Activated T-helper 9 cell treated with anti-CD3 and anti-CD28 coated beads, Interleukin-2, amount 50 U/mL, for 16 hours (primary cell): ENCODE measurements around the gene ARHGEF7.

Source experiments
- DNase-seq: peaks from one replicate; pipeline ENCODE4 v3.0.0-alpha.2; 2020; ENCODE audit warnings: low read depth

The ARHGEF7 gene

DNA sequence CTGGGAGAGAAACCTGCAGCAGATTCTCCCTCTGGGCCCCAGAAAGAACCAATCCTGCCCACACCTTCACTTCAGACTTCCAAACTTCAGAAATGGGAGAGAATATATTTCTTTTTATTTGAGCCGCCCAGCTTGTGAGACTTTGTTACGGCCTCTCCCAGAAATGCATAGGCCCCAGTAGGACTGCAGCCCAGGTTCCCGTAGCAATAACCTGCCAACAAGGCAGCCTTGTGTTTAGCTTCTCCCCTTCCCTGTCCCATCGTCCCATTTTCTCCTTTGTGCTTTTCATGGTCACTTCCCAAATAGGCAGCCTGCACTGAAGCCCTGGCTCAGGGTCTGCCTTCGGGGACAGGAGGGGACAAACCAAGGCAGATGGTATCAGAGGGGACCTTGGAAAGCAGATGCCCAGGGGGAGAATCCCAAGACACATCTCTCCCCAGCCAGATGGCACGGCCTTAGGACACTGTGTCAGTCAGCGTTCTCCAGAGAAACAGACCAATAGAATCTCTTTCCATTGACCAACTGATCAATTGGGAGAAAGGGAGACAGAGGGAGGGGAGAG lies 3.7 kb upstream of the ARHGEF7 start:
- no peak for DNase-seq

DNA sequence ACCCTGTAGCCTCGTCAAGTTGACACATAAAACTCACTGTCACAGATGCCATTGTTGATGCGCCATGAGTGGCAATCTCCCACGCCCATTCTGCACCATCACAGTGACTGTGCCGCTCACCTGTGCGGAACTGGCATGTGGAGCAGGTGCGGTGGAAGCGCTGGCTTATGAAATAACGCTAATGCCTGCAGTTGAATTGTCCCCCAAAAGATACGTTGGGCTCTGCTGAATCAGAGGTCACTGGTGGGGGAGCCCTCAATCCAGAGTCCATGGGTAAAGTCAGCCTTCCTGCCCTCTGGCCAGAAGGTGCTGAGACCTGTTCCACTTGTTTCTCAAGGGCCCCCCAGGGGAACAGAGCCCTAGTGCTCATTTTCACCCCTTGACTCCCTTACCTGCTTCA lies 2.9 kb upstream of the ARHGEF7 start:
- DNase-seq: no peak

DNA sequence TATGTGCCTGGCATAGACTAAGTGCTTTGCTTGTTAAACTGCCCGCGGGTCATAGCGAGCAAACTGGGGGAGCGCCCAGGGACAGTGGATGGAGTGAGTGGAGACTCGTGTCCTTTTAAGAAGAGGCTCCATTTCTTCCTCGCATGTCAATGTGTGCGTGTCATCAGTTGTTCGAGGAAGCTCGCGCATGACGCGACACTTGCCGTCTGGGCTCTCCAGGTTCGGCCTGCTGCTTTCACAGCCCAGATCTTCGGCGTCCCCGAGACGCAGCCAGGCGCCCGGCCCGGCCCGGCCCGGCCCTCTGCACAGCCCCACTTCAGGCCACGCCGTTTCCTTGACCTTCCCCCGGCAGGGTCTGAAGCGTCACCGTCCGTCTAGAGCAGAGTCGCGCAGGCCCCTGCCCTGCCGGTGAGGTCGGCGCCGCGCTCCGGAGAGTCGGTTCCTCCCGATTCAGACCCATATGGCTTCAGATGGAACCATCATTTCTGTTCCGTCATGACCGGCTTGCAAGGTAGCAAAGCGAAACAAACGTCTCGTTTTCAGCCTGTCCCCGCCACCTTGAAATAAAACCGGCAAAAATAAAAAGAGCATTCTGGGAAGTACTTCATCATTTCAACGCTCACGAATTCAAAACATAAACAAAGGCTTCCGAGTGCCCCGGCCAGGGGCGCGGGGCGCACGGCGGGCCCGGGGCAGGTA lies 599 bp upstream of the ARHGEF7 start:
- no peak for DNase-seq

DNA sequence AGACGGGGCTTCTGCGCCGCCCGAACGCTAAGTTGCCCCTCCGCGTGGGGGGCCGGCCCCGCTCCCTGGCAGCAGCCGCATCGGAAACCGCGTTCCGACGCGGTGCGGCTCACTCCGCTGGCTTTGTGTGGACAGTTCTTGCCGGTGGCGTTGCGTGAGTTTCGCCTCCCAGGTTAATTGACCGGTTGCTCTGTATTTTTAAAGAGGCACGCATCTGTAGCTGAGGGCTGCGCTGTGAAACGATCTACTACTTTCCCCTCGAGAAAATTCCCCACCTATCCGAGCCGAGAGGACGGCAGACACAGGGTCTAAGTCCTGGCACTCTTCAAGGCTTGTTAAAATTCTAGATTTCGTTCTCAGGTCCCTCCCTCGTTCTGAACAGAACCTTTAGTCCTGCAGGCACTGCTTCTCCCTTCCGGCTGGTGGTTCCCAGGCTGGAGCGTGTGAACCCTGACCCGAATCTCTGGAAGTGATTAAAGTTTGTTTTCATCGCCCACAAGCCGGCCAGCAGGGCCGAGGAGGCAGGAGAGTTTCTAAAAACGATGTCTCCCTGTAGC lies 933 bp downstream of the ARHGEF7 start:
- DNase-seq: no peak

DNA sequence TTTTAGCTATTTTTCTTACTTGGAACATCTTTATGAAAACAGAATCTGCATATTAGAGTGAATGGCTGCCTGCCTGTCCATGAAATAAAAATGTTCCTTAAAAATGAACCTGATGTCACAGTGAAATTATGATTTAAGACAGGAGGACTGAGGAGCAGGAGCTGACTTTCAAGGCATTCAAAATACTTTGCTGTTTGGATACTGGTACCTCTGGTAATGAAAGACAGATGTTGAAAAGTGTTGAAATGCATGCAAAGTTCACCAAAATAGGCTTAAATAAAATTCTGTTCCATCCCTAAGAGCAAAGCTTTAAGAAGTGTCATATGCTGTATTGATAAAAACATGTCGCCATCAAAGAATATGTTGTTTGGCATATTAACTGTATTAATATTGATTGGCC lies 1.7 kb downstream of the ARHGEF7 start:
- DNase-seq: no peak

DNA sequence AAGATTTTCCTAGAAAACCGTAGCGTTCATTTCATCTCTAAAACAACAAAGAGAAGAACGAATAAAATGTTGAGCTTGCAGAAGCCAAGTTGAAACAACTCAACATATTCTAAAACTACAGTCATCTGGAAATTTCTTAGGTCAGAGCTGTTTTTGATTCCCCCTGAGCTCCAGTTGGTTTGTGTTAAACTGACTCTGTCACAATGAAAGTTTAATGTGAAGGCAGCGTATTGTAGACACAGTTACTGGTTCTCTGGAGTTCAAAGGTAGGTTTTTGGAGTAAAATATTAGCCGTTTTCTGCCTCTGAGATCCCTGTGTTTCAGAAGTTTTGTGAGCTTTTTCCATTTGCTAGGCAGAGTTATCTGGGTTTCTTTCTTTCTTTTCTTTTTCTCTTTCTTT lies 2.2 kb downstream of the ARHGEF7 start:
- no peak for DNase-seq

DNA sequence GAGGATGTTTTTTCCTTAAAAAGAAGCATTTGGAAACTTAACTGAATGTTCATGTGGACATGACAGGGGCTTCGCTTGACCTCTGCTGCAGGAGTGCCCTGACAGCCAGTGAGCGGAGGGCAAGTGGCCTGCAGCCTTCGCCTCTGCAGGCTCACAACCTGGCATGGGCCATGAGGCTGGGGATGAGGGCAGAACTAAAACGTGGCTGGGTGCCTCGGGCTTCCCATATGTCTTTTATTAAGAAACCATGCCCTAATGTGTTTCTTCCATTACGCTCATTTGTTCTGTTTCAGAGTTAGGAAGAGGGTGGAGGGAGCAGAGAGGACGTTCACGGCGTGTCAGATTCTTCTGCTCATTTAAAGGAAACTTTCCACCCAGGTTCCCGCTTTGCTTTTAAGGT lies 2.9 kb downstream of the ARHGEF7 start:
- no peak for DNase-seq

DNA sequence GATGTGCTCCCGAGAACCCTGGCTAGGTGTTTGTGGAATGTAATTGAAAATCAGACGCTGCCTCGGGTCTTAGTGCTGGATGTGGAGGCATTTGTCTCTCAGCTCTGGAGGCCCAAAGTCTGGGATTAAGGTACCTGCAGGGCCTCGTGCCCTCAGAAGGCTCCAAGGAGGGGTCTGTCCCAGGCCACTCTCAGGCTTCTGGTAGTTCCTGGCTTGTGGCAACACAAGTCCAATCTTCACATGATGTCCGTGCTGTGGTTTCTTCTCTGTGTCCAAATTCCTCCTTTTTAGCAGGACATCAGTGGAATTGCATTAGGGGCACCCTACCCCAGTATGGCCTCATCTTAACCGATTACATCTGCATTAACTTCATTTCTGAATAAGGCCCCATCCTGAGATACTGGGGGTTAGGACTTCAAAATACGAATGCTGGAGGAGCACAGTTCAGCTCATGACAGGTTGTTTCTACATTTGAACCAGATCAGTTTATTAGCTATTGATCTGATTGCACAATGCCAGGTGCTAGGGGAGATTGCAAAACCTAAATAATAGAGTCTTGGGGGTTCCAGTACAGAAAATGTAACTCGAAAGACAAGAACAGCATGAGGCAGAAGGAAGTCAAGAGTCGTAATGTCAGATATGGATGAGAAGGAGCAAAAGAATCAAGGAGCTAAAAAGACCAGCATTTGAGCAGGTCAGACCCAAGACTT lies 3.9 kb downstream of the ARHGEF7 start:
- DNase-seq: no peak

DNA sequence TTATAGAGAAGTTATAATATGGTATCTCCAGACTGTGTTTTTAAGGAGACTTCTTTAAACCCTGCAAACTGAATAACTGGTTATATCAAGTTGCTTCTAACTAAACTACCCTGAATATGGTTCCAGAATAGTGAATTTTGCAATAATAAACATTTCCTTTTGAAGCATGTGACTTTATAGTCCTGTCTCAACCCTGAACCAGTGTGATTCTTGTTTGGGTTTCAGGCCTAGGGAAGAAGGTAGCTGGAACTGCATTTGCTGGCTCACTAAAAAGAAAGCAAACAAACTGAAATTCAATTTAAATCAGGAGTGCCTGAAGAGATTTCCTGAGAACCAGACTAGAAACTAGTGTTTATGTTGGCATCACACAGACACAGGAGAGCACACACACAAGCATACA lies 4.9 kb downstream of the ARHGEF7 start:
- DNase-seq: no peak

DNA sequence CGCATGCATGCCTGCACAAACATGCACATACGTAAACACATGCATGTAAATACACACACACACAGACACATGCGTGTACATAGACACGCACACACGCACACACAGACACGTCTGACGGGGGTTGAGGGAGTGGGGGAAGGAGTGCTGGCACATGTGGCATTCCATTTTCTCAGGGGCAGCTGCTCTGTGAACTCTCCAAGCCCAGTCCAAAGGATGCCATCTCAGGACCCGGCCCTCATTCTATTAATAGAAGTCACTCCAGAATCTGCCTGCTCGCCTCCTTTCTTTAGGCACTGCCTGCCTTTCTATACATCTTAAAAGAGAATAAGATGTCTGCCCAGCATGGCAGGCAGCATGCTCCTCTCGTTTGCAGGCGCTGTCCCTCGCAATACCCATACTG lies 5.3 kb downstream of the ARHGEF7 start:
- no peak for DNase-seq

DNA sequence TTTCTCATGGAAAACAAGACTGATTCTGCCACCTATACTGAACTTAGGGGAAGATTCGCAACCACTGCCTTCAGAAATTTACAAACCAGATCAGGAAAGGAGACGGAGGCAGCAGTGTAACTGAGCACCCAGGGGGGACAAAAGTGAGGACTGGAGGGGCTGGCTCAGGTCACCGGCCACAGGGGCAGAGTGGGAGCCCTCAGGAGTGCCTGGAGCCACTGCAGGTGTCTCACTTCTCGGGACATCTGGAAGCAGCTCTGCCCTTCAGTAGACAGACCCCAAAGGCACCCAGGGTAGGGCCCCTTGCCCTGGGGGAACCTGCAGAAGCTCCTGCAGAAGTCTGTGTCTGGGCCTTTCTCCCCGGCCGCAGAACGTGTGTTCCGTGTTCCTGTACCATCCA lies 5.8 kb downstream of the ARHGEF7 start:
- no peak for DNase-seq

DNA sequence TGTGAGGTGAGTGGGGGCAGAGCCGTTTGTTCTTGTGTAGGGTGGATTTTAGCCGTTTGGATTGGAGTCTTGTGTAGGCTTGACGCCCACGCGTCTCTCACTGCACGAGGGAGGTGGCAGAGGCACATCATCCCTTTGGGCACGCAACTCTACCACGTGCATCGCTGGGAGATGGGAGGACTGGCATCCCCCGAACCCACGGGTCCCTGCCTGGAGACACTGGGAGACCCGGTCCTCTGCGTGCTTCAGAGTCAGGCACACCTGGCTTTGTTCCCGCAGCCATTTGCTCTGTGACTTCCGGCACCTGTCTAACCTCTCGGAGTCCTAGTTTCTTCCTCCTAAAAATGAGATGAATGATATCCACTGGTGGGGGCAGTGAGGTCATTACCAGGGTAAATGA lies 6.4 kb downstream of the ARHGEF7 start:
- no peak for DNase-seq

DNA sequence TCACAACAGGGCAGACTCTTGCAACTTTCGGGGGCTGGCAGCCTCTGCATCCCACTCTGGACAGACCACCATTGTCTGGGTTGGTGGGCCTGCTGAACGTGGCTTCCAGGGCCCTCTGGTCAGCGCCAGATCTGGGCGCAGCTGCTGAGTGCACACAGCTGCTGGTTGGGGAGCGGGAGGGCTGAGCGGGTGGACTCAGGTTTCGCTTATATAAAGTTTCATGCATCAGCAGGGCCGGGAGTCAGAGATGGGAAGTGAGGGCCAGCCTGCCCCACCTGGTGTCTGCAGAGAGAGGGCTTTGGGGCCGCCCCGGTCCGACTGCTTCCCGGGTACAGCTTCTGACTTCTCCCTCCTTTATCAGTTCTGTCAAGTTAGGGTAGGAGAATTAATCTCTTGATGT lies 6.9 kb downstream of the ARHGEF7 start:
- no peak for DNase-seq

DNA sequence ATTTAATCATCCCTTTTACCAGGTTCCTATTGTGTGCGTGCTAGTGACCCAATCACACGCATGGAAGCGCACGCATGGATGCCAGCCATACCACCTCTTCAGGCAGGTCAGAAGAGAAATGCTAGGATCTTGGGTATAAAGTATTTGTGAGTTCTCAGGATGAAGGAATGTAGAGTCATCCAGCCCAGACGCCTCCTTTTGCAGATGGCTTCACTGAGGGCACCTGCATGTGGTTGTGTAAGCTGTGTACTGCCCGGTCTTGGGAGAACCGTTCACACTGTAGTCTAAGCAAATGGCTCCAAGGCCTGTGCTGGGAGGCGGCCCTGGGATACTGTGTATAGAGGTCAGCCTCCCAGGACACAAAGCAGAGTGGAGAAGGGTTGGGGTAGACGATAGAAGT lies 7.5 kb downstream of the ARHGEF7 start:
- no peak for DNase-seq

DNA sequence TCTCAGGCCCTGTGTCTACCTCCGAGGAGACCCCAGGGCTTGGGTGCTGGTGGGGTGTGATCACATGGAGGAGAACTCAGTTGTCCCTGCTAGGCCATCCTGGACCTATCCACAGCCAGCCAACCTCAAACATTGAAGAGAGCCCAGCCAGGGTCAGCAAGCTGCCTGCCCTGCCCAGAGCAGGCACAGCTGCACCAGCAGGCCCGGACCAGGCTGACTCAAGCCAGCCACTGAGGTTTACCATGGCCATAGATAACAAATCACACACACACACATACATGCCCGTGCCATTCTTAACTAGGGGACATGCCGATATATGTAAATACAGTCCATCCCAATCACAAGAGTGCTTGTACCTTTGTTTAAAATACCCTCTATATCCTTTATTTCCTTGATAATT lies 8.1 kb downstream of the ARHGEF7 start:
- DNase-seq: no peak

DNA sequence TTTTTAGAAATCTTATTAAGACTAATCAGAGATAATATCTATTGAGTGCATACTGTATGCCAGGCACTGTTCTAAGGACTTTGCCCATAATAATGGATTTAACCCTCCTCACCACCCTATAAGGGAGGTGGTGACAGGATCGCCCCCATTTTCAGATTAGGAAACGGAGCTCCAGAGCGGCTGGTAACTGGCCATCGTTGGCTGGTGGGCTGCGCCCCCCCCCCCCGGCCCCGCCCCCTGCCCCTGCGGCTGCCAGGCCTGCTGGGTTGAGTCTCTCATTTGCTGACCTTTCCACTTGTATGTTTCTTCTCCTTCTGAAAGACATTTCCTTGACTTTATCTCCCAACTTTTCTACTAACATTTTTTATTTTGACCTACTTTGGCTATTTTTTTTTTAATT lies 8.5 kb downstream of the ARHGEF7 start:
- no peak for DNase-seq

DNA sequence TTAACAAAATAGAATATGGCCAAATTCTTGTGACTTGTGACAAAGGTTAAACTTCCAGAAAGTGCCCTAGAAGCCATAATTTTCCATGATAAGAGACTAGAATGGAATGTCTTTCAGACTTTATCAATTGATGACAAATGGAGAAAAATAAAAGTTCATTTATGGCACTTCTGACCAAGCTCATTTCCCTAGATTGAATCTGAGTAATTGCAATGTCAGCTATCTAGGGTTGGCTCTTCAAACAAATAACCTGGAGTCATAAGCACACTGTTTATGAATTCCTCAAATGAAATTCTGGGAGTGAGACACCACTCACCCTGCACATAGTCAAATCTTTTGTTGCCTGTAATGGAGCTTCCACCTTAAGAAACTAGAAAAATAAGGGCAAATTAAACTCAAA lies 11.4 kb downstream of the ARHGEF7 start:
- no peak for DNase-seq

DNA sequence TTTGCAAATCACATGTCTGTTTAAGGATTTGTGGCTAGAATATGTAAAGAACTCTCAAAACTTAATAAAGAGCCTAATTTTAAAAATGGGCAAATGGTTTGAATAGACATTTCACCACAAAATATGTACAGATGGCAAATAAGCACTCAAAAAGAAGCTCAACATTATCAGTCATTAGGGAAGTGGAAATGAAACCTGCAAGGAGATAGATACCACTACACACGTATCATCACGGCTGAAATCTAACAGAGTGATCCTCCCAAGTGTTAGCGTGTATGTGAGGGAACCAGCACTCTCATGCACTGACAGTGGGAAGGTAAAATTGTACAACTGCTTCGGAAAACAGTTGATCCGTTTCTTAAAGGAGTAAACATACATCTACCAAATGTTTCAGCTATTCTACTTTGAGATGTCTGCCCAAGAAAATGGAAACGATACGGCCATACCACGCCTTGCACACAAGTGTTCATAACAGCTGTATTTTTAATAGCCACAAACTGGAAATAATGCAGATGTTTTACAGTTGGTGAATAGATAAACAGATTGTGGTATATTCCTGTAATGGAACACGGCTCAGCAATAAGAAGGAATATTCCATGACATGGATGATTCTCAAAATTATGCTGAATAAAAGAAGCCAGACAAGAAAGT lies 14.5 kb downstream of the ARHGEF7 start:
- no peak for DNase-seq

DNA sequence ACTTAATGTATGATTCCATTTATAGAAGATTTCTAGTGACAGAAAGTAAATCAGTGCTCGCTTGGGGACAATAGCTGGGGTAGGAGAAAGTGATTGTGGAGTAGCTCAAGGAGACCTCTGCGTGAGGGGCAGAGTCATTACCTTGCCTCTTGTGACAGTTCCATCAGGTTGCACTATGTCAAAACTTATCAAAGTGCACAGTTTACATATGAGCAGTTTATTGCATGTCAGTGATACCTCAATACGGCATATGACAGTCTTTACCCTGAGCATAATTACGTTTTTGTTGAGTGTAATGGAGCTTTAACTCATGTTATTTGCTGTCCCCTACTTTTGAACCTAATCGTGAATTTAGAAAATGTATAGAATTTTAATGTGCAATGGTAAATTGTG lies 15.0 kb downstream of the ARHGEF7 start:
- no peak for DNase-seq

DNA sequence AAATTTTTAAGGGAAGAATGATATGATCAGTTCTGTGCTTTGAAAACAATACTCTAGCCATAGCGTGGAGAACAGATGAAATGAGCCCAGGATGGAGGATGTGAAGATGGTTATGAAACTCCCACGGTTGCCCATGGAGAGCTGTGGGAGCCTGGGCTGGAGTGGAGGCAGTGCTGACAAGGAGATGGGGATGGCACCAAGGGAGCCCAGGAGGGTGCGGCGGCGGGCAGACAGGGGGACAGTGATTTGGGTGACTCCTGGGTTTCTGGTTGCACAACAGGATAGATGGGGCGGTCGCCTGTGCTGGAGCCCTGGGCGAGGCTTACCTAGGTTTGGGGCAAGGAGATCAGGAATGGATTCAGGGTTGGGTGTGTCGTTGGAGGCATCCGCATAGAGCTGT lies 15.9 kb downstream of the ARHGEF7 start:
- DNase-seq: no peak

DNA sequence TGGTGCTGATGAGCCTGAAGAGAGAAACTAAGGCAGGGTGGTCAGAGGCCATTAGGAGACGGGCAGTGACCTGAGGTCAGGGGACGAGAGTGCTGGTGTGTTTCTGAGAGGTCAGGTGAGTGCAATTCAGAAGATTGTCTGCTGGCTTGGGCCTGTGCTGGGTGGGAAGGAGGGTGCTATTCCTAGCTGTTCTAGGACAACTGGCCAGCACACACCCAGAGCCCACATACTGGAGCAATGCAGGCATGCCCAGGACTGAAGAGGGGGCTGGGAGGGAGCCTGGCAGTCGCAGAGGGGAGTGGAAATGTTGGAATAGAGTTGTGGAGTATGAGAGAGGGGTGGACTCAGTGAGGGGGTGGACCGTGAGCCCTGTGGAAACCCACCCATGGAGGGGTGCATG lies 16.5 kb downstream of the ARHGEF7 start:
- DNase-seq: no peak

DNA sequence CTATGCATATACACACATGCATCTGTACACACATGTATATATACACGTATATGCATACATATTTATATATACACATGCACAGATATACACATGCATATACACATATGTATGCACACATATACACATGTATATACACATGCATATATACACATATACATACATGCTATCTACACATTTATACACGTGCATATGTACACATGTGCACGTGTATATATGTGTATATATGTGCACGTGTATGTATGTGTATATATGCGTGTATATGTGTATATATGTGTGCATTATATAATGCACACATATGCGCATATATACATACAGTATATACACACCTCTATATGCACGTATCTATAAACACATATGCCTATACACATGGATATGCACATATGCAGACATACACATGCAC lies 17.8 kb downstream of the ARHGEF7 start:
- DNase-seq: no peak

DNA sequence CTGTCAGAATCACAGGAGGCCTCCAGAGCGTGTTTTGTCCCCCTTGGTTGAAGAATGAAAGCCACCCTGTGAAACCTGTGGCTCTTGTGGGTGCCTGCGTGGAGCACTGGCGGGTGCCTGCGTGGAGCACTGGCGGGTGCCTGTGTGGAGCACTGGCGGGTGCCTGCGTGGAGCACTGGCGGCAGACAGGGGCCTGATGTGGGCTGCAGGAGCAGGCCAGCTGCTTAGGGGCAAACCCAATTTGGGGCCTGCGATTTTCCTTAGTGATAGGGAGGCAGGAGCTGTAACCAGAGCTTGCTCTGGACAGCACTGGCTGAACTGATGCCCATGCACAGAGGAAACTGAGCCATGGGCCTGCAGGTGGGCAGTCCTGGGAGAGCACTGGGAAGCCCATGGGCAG lies 24.3 kb downstream of the ARHGEF7 start:
- no peak for DNase-seq
